Prostate gland (tissue), 2 donors: Measurements from ENCODE around the gene CAMKV. TPM values are rescaled to one million over a fixed set of nuclear protein-coding genes. Genes with fewer than 3 reads are reported as not detected.

ENCODE experiments used
- DNase-seq: peaks from one replicate; pipeline ENCODE4 v3.0.0-alpha.2; 2019; ENCODE audit warnings: low spot score
- H3K27ac ChIP-seq, 2 donors: fragments of 200-600 bp; sonication (generic); 2 replicates each; pipeline ENCODE4 v1.5.1; 2017 to 2019
- H3K27me3 ChIP-seq: fragments of 200-600 bp; sonication (generic); replicated peaks from 2 replicates; pipeline ENCODE4 v1.5.1; 2019; ENCODE audit not compliant: insufficient read depth
- H3K36me3 ChIP-seq, 2 donors: fragments of 200-600 bp; sonication (generic); 1 replicate in 1 of 2; 2 replicates in 1 of 2; pipeline versions ENCODE4 v1.5.1 to v1.8.1; 2017 to 2019
- H3K4me1 ChIP-seq: fragments of 200-600 bp; sonication (generic); replicated peaks from 2 replicates; pipeline ENCODE4 v1.5.1; 2019
- H3K4me3 ChIP-seq, 2 donors: fragments of 200-600 bp; sonication (generic); 2 replicates each; pipeline ENCODE4 v1.5.1; 2017 to 2019
- H3K9me3 ChIP-seq: fragments of 200-600 bp; sonication (generic); 2 replicates; pipeline ENCODE4 v1.5.1; 2017
- CTCF ChIP-seq, 4 experiments: fragments of 200-600 bp in 2 of 4; fragments of 450-650 bp in 2 of 4; sonication (generic) in 2 of 4; IDR thresholded peaks; 1 replicate in 3 of 4; 2 replicates in 1 of 4; pipeline ENCODE4 v1.5.1; 2016 to 2019; ENCODE audit warnings: antibody characterized with exemption in 4 of 4, mild to moderate bottlenecking in 2 of 4, moderate library complexity in 2 of 4
- POLR2A ChIP-seq: fragments of 450-650 bp; IDR thresholded peaks from one replicate; pipeline ENCODE4 v1.6.1; 2016; ENCODE audit warnings: antibody characterized with exemption, mild to moderate bottlenecking
- POLR2AphosphoS5 ChIP-seq: sonication (generic); formaldehyde crosslinking; IDR thresholded peaks from one replicate; pipeline ENCODE4 v1.6.1; 2017; ENCODE audit warnings: antibody characterized with exemption
- WGBS: methylation state at CpG from one replicate; pipeline ENCODE4 v1.1.5; 2018; 5-methylcytosine and 5-hydroxymethylcytosine counted together
- intact Hi-C: fragments of 100-400 bp; cut with DNase I; formaldehyde crosslinking; loops from one replicate; pipeline ENCODE4 v1.14.2; 2022
- total RNA-seq, 2 donors: library from RNA; depleted of rRNA; stranded (reverse); fragments of >200 nt; gene quantifications; one replicate each; pipeline ENCODE4 v1.1.0, GENCODE V29; 2016

Gene CAMKV
- total RNA-seq, 2 donors from 2014 or later: 0.97 TPM; not detected in 1

GRCh38 chr3:49856181-49857005 is 13.3 kb downstream of the CAMKV start, which contains the start of gene TRAIP:
TSS of gene TRAIP (minus strand) at chr3:49856564. CDS start at chr3:49856453, 111 bp downstream.
- WGBS: 3% methylated on average over 52 of the region's 52 CpGs
- intact Hi-C loops: loop anchor here (5.0 kb wide), 1 partner anchor 51 kb away; no protein-coding TSS in a partner anchor
- no peaks in the 10 kb centered on the region for H3K9me3 ChIP-seq
- peak within 1 kb of the TSS; percentile 46 to 47 for H3K4me3 ChIP-seq
- no peaks in the 10 kb centered on the region for H3K36me3 ChIP-seq
- peak; percentile 93 for DNase-seq
- H3K27me3 ChIP-seq: no peaks in the 10 kb centered on the region
- TF ChIP-seq CTCF (IDR thresholded peaks at IDR 0.05): no peak
- peak; percentile 97 for TF ChIP-seq POLR2AphosphoS5
- TF ChIP-seq POLR2A: peak; percentile 53
- peak within 1 kb of the TSS; percentile 68 to 80 for H3K27ac ChIP-seq
- H3K4me1 ChIP-seq: no peaks in the 10 kb centered on the region

- Histone ChIP-seq H3K36me3 (no peaks in the 10 kb centered on the region), H3K27me3 (no peaks in the 10 kb centered on the region), H3K4me1 (no peaks in the 10 kb centered on the region), H3K27ac (no peak overlapping the region), H3K4me3 (no peak overlapping the region), H3K9me3 (no peaks in the 10 kb centered on the region)
- no peak for DNase-seq
- intact Hi-C loops: loop anchor here (5.0 kb wide), 1 partner anchor 52 kb away; no protein-coding TSS in a partner anchor
- 46% methylated on average over 5 of the region's 5 CpGs for WGBS
- TF ChIP-seq POLR2AphosphoS5: no peak
- TF ChIP-seq CTCF (IDR thresholded peaks at IDR 0.05): no peak
- TF ChIP-seq POLR2A: no peak
Observed at GRCh38 chr3:49855662-49856061, 14.0 kb downstream of the CAMKV start.

- no peaks in the 10 kb centered on the region for H3K9me3 ChIP-seq
- TF ChIP-seq POLR2A: no peak
- TF ChIP-seq POLR2AphosphoS5: no peak
- TF ChIP-seq CTCF (IDR thresholded peaks at IDR 0.05): no peak
- H3K27ac ChIP-seq: no peak overlapping the region
- WGBS: 87% methylated on average over 3 of the region's 3 CpGs
- H3K4me3 ChIP-seq: no peak overlapping the region
- no peaks in the 10 kb centered on the region for H3K36me3 ChIP-seq
- H3K27me3 ChIP-seq: no peaks in the 10 kb centered on the region
- H3K4me1 ChIP-seq: no peaks in the 10 kb centered on the region
- intact Hi-C loops: no loop called here
- no peak for DNase-seq
Observed at GRCh38 chr3:49845694-49846093, 24.0 kb downstream of the CAMKV start.

GRCh38 chr3:49844464-49845183 is 25.1 kb downstream of the CAMKV start:
- no peaks in the 10 kb centered on the region for H3K36me3 ChIP-seq
- DNase-seq: no peak
- WGBS: 82% methylated on average over 5 of the region's 5 CpGs
- H3K4me3 ChIP-seq: no peak overlapping the region
- no peaks in the 10 kb centered on the region for H3K9me3 ChIP-seq
- H3K27me3 ChIP-seq: no peaks in the 10 kb centered on the region
- no peaks in the 10 kb centered on the region for H3K4me1 ChIP-seq
- intact Hi-C loops: loop anchor here (5.0 kb wide), 1 partner anchor 142 kb away; no protein-coding TSS in a partner anchor
- no peak overlapping the region for H3K27ac ChIP-seq
- no peak for TF ChIP-seq CTCF (IDR thresholded peaks at IDR 0.05)
- TF ChIP-seq POLR2AphosphoS5: no peak
- no peak for TF ChIP-seq POLR2A
